GM21576 (cell line): ENCODE measurements around the gene PIGB.
A peak's percentile ranks its signal among the peaks of the same experiment; 100 is the strongest.
"Not testable (repeated sequence)": the region's sequence is repeated elsewhere in the genome, so short reads cannot be mapped to it uniquely, and the experiment has no call there.

Source experiments
- ATAC-seq: cut with Tn5 transposase; IDR thresholded peaks from one replicate; pipeline ENCODE4 v1.9.1; 2021; ENCODE audit warnings: mild to moderate bottlenecking, moderate library complexity; ENCODE audit not compliant: unreplicated experiment

The PIGB gene

DNA sequence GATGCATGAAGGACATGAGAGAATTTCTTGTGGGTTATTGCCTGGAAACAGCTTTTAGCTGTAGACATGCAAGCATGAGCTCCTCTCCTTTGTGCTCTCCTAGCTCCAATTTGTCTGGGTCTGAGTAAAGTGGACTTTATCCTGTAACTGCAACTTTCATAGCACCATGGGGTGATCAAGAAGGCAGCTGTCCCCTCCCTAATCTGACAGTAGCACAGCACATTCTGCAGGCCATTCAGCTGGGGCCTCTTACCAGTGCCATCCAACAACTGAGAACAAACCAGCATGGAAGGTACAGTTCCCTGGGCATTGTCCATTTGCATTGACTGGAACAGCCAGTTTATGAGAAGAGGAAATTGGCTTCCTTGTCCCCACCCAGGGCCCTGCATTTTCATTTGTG lies 21.7 kb upstream of the PIGB start:
- no peak for ATAC-seq

DNA sequence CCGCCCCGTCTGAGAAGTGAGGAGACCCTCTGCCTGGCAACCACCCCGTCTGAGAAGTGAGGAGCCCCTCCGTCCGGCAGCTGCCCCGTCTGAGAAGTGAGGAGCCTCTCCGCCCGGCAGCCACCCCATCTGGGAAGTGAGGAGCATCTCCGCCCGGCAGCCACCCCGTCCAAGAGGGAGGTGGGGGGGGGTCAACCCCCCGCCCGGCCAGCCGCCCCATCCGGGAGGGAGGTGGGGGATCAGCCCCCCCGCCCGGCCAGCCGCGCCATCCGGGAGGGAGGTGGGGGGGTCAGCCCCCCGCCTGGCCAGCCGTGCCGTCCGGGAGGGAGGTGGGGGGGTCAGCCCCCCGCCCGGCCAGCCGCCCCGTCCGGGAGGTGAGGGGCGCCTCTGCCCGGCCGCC lies 16.2 kb upstream of the PIGB start:
- not testable (repeated sequence) for ATAC-seq

DNA sequence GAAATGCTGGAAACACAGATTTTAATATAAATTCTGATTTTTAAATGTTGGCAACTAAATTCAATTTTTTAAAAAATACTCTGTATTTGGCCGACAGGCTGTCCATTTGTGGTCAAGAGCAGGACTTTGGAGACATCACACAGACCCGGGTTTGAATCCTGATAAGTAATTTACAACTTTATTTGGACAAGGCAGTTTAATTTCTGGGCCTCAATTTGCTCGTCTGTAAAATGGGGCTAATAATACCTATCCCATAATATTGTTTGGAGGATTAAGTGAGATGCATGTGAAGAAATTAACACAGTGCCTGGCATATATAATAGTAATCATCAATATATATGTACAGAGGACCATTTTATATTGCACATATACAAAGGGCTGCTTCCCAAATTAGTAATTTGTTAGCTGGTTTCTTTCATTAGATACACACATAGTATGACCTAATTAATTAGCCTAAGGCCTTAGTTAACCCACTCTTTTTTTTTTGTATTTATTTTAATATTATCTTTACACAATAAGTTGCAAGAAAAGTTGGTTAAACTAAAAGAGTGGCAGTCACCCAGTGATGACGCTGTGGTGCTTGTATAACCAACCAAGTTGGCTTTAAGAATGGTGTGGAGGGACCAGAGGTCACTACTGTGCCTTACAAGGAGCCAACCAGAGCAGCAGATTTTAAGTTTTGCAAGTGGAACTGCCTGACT lies 665 bp downstream of the PIGB start:
- ATAC-seq = peak; percentile 53

DNA sequence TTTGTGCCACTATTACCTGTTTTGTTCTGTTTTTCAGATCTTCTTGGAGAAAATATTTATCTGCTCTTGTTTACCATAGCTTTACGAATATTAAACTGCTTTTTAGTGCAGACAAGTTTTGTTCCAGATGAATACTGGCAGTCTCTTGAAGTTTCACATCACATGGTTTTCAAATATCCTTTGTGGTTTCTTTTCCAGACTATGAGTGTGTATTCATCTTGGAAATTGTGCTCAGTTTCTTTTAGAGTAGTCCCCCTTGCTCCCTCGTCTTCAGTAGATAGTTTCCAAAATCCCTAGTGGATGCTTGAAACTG lies 1.2 kb downstream of the PIGB start:
- no peak for ATAC-seq

DNA sequence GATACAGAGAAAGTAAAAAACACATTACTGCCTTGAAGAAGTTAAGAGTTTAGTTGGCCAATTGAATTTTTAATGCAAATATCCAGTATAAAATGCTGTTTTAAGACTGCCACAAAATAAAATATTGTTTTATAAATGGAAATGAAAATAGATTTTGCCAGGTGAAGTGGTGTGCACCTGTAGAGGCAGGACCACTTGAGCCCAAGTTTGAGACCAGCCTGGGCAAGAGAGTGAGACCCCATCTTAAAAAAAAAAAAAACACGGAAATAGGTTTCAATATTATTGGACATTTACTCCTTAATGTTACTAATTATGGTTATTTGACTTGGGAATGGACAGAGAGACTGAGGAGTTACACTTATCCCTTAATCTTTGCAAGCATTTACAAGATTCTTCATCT lies 1.9 kb downstream of the PIGB start:
- ATAC-seq = no peak

GRCh38 chr15:55322467-55322866 lies 3.4 kb downstream of the PIGB start:
- no peak for ATAC-seq

GRCh38 chr15:55327387-55327786 lies 8.4 kb downstream of the PIGB start:
- ATAC-seq = no peak

DNA sequence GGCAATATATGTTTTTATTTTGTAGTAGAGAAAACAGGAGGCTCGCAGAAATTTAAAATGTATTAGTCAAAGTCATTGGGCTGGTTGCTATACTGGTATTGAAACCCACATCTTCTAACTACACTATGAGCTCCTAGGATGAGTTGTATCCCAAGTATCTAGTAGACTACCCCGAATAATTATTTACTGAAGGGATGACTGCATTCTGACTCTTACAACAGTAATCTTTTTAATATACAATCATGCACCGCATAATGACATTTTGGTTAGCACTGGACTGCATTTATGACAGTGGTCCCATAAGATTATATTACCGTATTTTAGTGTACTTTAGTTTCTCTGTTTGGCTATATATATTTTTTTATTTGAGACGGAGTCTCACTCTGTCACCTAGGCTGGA lies 15.3 kb downstream of the PIGB start:
- no peak for ATAC-seq

DNA sequence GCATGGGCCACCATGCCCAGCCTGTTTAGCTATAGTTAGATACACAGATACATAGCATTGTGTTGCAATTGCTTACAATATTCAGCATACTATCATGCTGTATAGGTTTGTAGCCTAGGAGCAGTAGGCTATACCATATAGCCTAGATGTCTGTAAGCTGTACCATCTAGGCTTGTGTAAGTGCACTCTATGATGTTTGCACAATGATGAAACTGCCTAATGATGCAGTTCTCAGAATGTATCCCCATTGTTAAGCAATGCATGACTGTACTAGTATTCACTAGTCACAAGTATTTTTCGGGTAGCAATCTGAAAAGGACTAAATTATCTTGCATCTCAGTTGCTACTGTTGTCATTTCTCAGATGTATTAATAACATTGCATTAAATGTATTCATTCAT lies 16.0 kb downstream of the PIGB start:
- no peak for ATAC-seq

GRCh38 chr15:55337160-55337559 lies 18.1 kb downstream of the PIGB start:
- ATAC-seq = no peak

GRCh38 chr15:55343168-55343567 lies 24.1 kb downstream of the PIGB start:
- no peak for ATAC-seq

- ATAC-seq = no peak
These were observed 25.2 kb downstream of the PIGB start for GRCh38 chr15:55344206-55344605.

DNA sequence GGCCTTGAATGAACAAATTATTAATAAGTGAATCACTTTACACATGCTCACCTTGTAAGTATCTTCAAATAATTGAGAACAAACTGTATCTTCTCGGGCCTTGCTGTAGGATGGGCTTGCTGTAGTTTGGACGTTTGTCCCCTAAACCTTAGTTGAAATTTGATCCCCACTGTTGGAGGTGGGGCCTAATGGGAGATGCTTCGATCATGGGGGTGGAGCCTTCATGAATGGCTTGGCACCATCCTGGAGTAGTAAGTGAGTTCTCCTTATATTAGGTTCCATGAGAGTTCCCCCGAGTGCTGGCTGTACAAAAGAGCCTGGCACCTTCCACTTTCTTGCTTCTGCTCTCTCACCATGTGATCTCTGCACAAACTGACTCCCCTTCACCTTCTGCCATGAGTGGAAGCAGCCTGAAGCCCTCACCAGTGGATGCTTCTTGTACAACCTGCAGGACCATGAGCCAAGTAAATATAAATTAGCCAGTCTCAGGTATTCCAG lies 29.3 kb downstream of the PIGB start:
- ATAC-seq = no peak

- ATAC-seq = no peak
These were observed 30.3 kb downstream of the PIGB start for GRCh38 chr15:55349282-55349681.

DNA sequence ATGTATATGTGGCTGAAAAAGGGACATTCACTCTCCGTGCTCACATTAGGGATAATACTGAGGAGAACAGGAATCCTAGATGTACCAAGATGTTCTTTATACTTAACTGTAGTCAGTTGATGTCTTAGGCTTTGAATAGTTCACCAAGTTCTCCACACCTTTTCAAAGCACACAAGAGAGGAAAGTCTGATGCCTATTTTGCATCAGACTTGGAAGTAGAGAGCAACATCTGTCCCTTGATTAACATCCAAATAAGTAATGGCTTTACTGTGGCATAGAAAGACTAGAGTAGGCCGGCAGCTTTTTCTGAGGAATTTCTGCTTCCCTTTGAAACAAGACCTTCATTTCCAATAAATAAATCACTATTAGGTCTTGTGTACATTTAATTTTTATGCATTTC lies 34.0 kb downstream of the PIGB start:
- ATAC-seq = no peak

- no peak for ATAC-seq
These were observed 38.1 kb downstream of the PIGB start for GRCh38 chr15:55356985-55357585.

- ATAC-seq = no peak
These were observed 38.8 kb downstream of the PIGB start for GRCh38 chr15:55357774-55358173.

DNA sequence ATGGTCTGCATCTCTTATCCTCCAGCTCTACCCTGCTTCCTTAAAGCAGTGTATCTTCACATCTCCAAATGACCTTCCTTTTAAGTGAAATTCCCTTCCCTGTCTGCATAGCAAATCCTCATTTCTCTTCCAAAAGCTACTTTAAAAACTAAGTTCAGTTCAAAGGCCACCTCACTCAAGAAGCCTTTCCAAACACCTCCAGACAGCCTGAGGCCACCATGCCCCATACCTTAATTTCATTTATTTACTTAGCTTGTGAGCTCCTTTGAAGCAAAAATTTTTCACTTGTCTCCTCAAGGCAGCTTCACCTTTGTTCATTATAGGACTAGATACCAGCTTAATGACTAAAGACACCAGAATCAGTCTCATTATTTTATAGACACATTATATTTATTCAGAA lies 39.4 kb downstream of the PIGB start:
- ATAC-seq = no peak

DNA sequence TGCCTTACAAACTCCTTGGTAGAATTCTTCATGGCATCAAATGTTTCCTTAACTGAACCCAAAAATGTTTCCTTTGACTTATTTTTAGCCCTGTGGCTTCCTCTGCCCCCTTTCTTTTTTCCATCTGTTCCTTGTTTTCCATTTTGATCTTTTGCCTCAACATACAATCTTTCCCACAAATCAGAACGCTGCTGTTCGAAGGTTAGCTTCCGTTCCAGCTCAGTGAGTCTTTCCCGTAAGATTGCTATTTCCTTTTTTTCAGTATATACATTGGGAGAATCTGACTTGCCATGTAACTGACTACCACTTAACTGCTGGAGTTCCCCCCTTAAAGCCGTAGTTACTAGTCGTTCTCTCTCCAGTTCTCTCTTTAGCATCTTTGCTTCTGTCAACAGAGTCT lies 41.2 kb downstream of the PIGB start:
- no peak for ATAC-seq

- no peak for ATAC-seq
These were observed 42.0 kb downstream of the PIGB start for GRCh38 chr15:55361048-55361447.

GRCh38 chr15:55362641-55363040 lies 43.6 kb downstream of the PIGB start:
- no peak for ATAC-seq

- no peak for ATAC-seq
These were observed 48.0 kb downstream of the PIGB start for GRCh38 chr15:55366981-55367380.
